NB4 (cell line): Measurements from ENCODE around the gene LRBA.

ENCODE experiments used
- DNase-seq: peaks from one replicate; pipeline ENCODE4 v3.0.0; 2010; ENCODE audit warnings: low read depth
- H3K4me3 ChIP-seq: one replicate; pipeline ENCODE4 v1.5.1; 2011; ENCODE audit warnings: mild to moderate bottlenecking, low read depth, low read length, moderate library complexity
- CTCF ChIP-seq: IDR thresholded peaks from one replicate; pipeline ENCODE4 v1.5.1; 2012; ENCODE audit warnings: low read depth, low read length
- MAX ChIP-seq: IDR thresholded peaks from 2 replicates; pipeline ENCODE4 v1.6.1; 2011; ENCODE audit warnings: low read depth, low read length
- MYC ChIP-seq: IDR thresholded peaks from 2 replicates; pipeline ENCODE4 v1.6.1; 2011; ENCODE audit warnings: low read depth, low read length
- POLR2A ChIP-seq: IDR thresholded peaks from 2 replicates; pipeline ENCODE4 v1.6.1; 2011; ENCODE audit warnings: mild to moderate bottlenecking; ENCODE audit not compliant: insufficient read length; ENCODE audit errors: extremely low read depth

Gene LRBA

GRCh38 chr4:150593996-150594395 lies 421.1 kb downstream of the LRBA start:
- TF ChIP-seq POLR2A: no peak
- no peak for TF ChIP-seq CTCF
- no peak for TF ChIP-seq MAX
- TF ChIP-seq MYC: no peak
- no peak overlapping the region for H3K4me3 ChIP-seq
- DNase-seq: no peak

- TF ChIP-seq POLR2A (no peak), MAX (no peak), CTCF (no peak), MYC (no peak)
- DNase-seq: no peak
- no peak overlapping the region for H3K4me3 ChIP-seq
Measured at GRCh38 chr4:150591904-150592303, 423.2 kb downstream of the LRBA start.

GRCh38 chr4:150591406-150591805 lies 423.7 kb downstream of the LRBA start:
- DNase-seq: no peak
- no peak for TF ChIP-seq CTCF
- no peak for TF ChIP-seq MAX
- TF ChIP-seq POLR2A: no peak
- TF ChIP-seq MYC: no peak
- H3K4me3 ChIP-seq: no peak overlapping the region

- H3K4me3 ChIP-seq: no peak overlapping the region
- no peak for TF ChIP-seq MYC
- TF ChIP-seq CTCF: no peak
- TF ChIP-seq MAX: no peak
- no peak for TF ChIP-seq POLR2A
- DNase-seq: no peak
Measured at GRCh38 chr4:150590631-150591030, 424.5 kb downstream of the LRBA start.

- TF ChIP-seq CTCF: no peak
- no peak for TF ChIP-seq POLR2A
- H3K4me3 ChIP-seq: no peak overlapping the region
- DNase-seq: no peak
Measured at GRCh38 chr4:150589157-150589556, 425.9 kb downstream of the LRBA start.

- no peak for DNase-seq
- TF ChIP-seq MAX (no peak), MYC (no peak), POLR2A (no peak), CTCF (no peak)
- H3K4me3 ChIP-seq: no peak overlapping the region
Measured at GRCh38 chr4:150588316-150588715, 426.8 kb downstream of the LRBA start.
